Inflammatory macrophage (primary cell): ENCODE measurements around the gene MEIS3.
"Not testable (repeated sequence)": the region's sequence is repeated elsewhere in the genome, so short reads cannot be mapped to it uniquely, and the experiment has no call there.

Experiments used
- DNase-seq, 2 donors: peaks; one replicate each; pipeline ENCODE4 v3.0.0-alpha.2; 2020 to 2022

MEIS3 gene

DNA sequence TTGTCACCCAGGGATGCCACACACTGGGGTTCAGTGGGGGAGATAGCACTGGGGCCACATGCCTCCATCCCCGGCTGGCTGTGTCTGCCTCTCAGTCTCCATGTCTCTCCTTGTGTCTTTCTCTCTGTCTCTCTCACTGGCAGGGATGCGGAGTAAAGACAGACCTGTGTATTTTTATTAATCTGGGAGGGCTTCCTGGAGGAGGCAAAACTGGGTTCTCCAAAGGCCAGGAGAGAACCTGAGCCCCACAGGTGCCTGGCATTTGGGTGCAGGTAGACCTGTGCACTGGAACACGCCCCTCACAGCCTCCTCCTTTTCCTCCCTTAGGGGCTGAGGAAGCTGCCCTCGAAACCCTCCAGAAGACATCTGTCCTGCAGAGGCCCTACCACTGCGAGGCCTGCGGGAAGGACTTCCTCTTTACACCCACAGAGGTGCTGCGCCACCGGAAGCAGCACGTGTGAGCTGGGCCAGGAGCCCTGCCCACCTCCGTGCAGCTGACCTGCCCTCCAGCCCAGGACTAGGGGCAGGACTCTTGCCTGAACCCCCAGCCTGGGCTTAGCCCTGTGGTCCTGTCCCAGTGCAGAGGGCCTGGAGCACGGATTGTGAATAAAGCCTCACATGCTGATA lies 37.6 kb downstream of the MEIS3 start:
- peak; percentile 54 to 87 for DNase-seq

DNA sequence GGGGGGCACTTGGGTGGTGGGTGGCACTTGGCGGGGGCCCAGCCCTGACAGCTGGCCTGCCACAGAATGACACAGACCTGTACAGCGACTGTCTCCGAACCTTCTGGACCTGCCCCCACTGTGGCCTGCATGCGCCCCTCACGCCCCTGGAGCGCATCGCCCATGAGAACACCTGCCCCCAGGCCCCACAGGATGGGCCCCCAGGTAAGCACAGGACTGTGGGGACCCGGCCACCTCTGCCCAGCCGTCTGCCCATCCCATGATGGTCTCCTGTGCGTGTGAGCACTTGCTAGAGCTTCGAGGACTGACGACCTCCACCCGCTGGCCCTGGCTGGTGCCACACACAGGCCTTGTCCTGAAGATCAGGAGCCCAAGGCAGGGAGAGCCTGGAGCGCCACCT lies 38.2 kb downstream of the MEIS3 start:
- DNase-seq = no peak

- DNase-seq = no peak
Observed at GRCh38 chr19:47380559-47380958, 38.8 kb downstream of the MEIS3 start.

- no peak for DNase-seq
Observed at GRCh38 chr19:47379381-47379938, 39.9 kb downstream of the MEIS3 start.

- no peak for DNase-seq
Observed at GRCh38 chr19:47378246-47378645, 41.1 kb downstream of the MEIS3 start.

- no peak for DNase-seq
Observed at GRCh38 chr19:47377801-47378200, 41.5 kb downstream of the MEIS3 start.

DNA sequence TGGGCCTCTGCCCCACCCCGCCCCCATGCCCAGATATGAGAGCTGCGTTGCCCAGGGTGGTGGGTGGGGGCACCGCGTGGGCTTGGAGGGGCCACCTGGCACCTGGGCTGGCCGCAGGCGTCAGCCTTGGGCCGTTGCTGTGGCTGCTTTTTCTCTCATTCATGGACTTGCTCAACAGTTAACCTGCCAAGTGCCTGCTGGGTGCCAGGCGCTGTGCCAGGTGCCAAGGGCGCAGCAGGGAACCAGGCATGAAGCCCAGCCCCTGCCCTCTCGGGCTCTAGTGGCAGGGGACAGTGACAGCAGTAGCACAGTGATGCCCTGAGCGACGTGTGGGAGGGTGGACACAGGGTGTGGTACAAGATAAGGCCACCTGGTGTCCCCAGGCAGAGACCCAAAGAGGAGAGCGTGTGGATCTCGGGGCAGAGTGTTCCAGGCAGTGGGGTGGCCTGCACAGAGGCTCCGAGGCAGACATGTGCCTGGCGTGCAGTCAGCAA lies 42.1 kb downstream of the MEIS3 start:
- no peak for DNase-seq

DNA sequence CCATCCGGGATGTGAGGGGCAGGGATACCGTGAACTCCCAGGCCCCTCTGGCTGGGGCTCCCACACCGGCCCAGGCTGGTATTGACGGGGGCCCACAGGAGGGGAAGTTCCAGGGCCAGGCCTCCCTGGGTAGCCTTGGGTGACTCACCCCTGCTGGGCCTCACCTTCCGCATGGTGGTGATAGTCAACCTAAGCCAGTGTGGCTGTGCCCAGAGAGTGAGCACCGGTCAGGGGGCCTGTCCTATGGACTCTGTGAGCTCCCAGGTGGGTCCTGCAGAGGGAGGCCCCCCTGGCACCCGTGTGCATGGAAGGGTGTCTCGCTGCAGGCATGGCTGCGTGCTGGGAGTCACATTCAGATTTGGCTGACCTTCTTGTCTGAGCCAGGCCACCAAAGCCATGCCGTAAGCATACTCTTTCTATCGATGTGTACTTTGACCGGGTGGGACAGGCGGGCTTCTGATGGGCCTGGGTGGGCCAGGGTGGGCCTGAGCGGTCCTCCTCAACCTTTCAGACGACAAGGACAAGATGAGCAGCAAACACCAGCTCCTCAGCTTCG lies 42.7 kb downstream of the MEIS3 start:
- DNase-seq = no peak

GRCh38 chr19:47375694-47376588 lies 43.4 kb downstream of the MEIS3 start:
- DNase-seq = no peak

GRCh38 chr19:47374876-47375693 lies 44.2 kb downstream of the MEIS3 start:
- DNase-seq = no peak

DNA sequence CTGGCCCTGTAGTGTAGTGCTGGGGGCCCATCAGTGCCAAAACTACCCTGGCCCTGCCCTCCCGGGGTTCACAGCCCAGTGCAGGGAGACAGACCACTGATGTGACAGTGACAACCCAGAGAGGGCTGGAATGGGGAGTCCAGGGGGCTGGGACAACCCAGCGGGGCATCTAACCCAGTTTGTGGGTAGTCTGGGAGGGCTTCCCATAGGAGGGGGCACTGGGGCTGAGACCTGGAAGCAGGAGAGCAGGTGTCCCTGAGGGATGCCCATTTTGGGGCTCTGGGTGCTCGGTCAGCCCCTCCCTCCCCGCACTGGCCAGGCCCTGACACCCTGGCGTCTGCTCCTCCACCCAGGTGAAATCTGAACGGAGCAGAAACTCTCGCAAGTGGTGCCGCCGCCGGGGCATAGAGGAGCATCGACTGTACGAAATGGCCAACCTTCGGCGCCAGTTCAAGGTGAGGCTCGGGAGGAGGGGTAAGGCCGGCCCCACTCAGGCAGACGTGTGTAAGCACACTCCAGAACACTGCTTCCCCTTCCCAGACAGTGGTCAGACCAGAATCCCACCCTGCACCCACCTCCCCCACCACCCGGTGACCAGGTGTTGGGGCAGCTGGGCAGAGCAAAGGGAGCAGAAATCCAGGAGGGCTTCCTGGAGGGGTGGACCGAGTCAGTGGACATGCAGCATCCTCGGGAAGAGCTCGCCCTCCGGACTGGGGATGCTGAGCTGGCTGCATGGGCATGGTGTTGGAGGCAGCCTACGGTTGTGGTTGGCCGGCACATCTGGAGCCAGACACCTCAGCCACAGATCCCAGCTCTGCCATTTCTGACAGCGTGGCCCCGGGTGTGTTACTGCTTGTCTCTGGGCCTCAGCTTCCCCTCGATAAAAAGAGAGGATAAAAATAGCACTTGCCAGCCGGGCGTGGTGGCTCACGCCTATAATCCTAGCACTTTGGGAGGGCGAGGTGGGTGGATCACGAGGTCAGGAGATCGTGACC lies 45.8 kb downstream of the MEIS3 start:
- DNase-seq = no peak

- DNase-seq = no peak
Observed at GRCh38 chr19:47372603-47373002, 46.7 kb downstream of the MEIS3 start.

DNA sequence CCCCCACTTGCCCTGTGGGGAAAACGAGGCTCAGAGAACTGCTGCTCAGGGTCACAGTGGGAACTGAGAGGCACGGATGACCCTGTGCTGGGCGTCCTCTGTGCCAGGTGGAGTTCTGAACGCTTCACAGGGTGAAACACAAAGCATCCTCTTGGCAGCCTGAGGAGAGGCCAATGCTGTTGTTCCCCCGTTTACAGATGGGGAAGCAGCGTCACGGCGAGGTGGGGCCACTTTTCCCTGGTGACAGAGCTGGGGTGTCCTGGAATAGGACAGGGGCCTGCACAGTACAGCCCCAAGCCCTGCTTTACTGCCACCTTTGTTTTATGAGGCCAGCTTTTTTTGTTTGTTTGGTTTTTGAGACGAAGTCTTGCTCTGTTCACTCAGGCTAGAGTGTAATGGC lies 48.1 kb downstream of the MEIS3 start:
- no peak for DNase-seq

- peak; percentile 75 to 76 for DNase-seq
Observed at GRCh38 chr19:47370045-47370611, 49.2 kb downstream of the MEIS3 start.

DNA sequence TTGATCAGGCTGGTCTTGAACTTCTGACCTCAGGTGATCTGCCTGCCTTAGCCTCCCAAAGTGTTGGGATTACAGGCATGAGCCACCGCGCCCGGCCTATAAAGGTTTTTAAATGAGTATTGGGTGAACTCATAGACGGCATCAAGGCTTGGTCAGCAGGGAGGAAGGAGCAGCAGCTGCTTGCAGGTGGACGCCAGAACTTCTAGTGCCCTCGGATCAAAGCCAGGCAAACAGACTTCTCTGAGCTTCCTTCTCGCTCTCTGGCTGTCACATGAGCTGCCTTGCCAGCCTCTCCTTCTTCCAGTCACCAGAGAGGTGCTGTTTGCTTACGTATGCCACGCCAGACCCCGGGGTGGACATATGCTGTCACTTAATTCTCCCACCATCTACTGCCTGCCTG lies 53.9 kb downstream of the MEIS3 start:
- not testable (repeated sequence) for DNase-seq

- peak; percentile 61 to 90 for DNase-seq
Observed at GRCh38 chr19:47363758-47364531, 55.4 kb downstream of the MEIS3 start.

GRCh38 chr19:47362321-47362720 lies 57.0 kb downstream of the MEIS3 start:
- no peak for DNase-seq

DNA sequence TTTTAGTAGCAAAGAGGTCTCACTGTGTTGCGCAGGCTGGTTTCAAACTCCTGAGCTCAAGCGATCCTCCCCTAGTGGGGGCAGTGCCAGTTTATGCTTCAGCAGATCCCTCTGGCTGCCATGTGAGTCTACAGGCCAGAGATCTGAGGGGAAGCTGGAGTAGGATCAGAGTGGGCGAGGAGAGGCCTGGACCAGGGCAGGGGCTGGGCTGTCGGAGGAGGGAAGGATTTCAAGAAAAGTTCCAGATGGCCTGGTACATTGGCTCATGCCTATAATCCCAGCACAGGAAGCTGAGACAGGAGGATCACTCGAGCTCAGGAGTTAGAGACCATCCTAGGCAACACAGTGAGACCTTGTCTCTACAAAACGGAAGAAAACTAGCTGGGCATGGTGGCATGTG lies 60.4 kb downstream of the MEIS3 start:
- DNase-seq = no peak

DNA sequence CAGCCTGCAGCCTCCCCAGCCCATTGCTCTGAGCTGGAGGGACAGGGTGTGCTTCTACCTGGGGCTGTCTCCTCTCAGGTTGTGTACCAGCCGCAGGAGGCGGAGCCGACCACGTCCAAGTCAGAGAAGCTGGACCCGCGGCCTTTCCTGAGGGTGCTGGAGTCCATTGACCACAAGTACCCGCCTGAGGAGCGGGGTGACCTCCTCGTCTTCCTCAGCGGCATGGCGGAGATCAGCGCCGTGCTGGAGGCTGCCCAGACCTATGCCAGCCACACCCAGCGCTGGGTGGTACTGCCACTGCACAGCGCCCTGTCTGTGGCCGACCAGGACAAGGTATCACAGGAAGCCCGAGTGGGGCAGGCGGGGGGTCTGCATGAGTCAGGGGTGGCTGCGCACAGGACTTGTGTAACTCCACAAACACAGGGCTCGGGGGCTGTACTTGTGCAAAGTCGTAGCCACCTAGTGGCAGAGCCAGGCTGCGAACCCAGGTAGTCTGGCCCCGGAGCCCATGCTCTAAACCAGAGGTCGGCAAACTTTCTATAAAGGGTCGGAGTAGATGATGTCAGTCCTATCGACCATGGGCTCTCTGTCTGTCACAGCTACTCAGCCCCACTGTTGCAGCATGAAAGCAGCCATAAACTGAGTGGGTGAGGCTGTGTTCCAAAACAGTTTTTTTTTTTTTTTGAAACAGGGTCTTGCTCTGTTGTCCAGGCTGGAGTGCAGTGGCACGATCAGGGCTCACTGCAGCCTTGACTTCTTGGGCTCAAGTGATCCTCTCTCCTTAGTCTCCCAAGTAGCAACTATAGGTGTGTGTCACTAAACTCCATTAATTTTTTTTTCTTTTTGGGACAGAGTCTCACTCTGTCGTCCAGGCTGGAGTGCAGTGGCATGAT lies 61.3 kb downstream of the MEIS3 start:
- no peak for DNase-seq
